Left lung (tissue), 10 donors: ENCODE data around the gene KRTAP6-2. TPM values are rescaled to one million over a fixed set of nuclear protein-coding genes. Genes with fewer than 3 reads are reported as not detected.

Experiments used
- ATAC-seq: fragments of 200-7000 bp; cut with Tn5 transposase; one replicate; pipeline ENCODE4 v1.9.1; 2020; ENCODE audit warnings: moderate library complexity
- DNase-seq, 4 donors: peaks; one replicate each; pipeline ENCODE4 v3.0.0-alpha.2; 2013 to 2020
- H3K27ac ChIP-seq, 2 donors: fragments of 200-600 bp; sonication (generic) in 1 of 2; one replicate each; pipeline versions ENCODE4 v1.5.0 to v1.8.0; 2020 to 2021
- H3K27me3 ChIP-seq, 2 donors: fragments of 200-600 bp; sonication (generic) in 1 of 2; one replicate each; pipeline versions ENCODE4 v1.5.0 to v1.8.0; 2020 to 2021
- H3K36me3 ChIP-seq, 2 donors: fragments of 200-600 bp; sonication (generic) in 1 of 2; one replicate each; pipeline versions ENCODE4 v1.5.0 to v1.8.0; 2020 to 2021
- H3K4me1 ChIP-seq, 2 donors: fragments of 200-600 bp; one replicate each; pipeline ENCODE4 v1.8.0; 2021
- H3K4me3 ChIP-seq, 2 donors: fragments of 200-600 bp; sonication (generic) in 1 of 2; one replicate each; pipeline versions ENCODE4 v1.5.0 to v1.8.0; 2020 to 2021; ENCODE audit warnings: mild to moderate bottlenecking in 1 of 2
- H3K9me3 ChIP-seq, 2 donors: fragments of 200-600 bp; sonication (generic) in 1 of 2; one replicate each; pipeline versions ENCODE4 v1.5.0 to v1.8.0; 2020 to 2021
- CTCF ChIP-seq, 2 donors: fragments of 200-600 bp; sonication (generic) in 1 of 2; IDR thresholded peaks; one replicate each; pipeline versions ENCODE4 v1.5.0 to v1.8.0; 2021; ENCODE audit warnings: antibody characterized with exemption in 2 of 2
- intact Hi-C, 2 donors: fragments of 100-400 bp; cut with DNase I; formaldehyde crosslinking; loops; one replicate each; pipeline versions ENCODE4 v1.11.2 to v1.14.2; 2022
- polyA plus RNA-seq, 6 donors: library from polyadenylated mRNA; unstranded; fragments of 120-200 nt; gene quantifications; one replicate each; pipeline ENCODE4 v1.2.1, GENCODE V29; 2013; ENCODE audit not compliant: insufficient read length in 6 of 6
- total RNA-seq, 2 donors: library from RNA; stranded (reverse); fragmentation: NEBNext Ultra II Directional; extraction: Animal tissue kit (Norgen Biotek cat#: 25700); gene quantifications; one replicate each; pipeline ENCODE4 v1.2.1, GENCODE V29; 2021
- donor health status: DM: no; HTN: yes; CAD: no.
- donor health status: DM: no; HTN: no; CAD: no.

The KRTAP6-2 gene
- total and polyA plus RNA-seq, 8 donors, result not detected

GRCh38 chr21:30629200-30629599 lies 30.5 kb upstream of the KRTAP6-2 start:
- H3K4me3 ChIP-seq, result no peak overlapping the region
- TF ChIP-seq CTCF (IDR thresholded peaks at IDR 0.05), result no peak
- no peak for DNase-seq
- H3K36me3 ChIP-seq, result no peaks in the 10 kb centered on the region
- peaks cover 0 to 17% of the 10 kb centered on the region in 2 donors for H3K9me3 ChIP-seq
- no peaks in the 10 kb centered on the region for H3K27me3 ChIP-seq
- no peaks in the 10 kb centered on the region for H3K4me1 ChIP-seq
- intact Hi-C loops, result no loop called here
- ATAC-seq, result no peak
- H3K27ac ChIP-seq, result no peak overlapping the region

- ATAC-seq (no peak), DNase-seq (no peak)
- Histone ChIP-seq H3K9me3 (peaks cover 0 to 15% of the 10 kb centered on the region in 2 donors), H3K27me3 (no peaks in the 10 kb centered on the region), H3K4me1 (no peaks in the 10 kb centered on the region), H3K4me3 (no peak overlapping the region), H3K27ac (no peak overlapping the region), H3K36me3 (no peaks in the 10 kb centered on the region)
- intact Hi-C loops, result no loop called here
- no peak for TF ChIP-seq CTCF (IDR thresholded peaks at IDR 0.05)
These were observed 29.4 kb upstream of the KRTAP6-2 start for GRCh38 chr21:30628109-30628508.

- H3K9me3 ChIP-seq, result peaks cover 0 to 15% of the 10 kb centered on the region in 2 donors
- peak in 1 of 4 donors; percentile 34 for DNase-seq
- H3K27me3 ChIP-seq, result no peaks in the 10 kb centered on the region
- ATAC-seq, result no peak
- TF ChIP-seq CTCF (IDR thresholded peaks at IDR 0.05), result no peak
- H3K4me1 ChIP-seq, result no peaks in the 10 kb centered on the region
- intact Hi-C loops, result no loop called here
- no peak overlapping the region for H3K4me3 ChIP-seq
- H3K27ac ChIP-seq, result no peak overlapping the region
- H3K36me3 ChIP-seq, result no peaks in the 10 kb centered on the region
These were observed 26.9 kb upstream of the KRTAP6-2 start for GRCh38 chr21:30625449-30626165.

GRCh38 chr21:30623362-30623761 lies 24.7 kb upstream of the KRTAP6-2 start:
- DNase-seq, result no peak
- no peak for TF ChIP-seq CTCF (IDR thresholded peaks at IDR 0.05)
- H3K27ac ChIP-seq, result no peak overlapping the region
- H3K27me3 ChIP-seq, result no peaks in the 10 kb centered on the region
- no peaks in the 10 kb centered on the region for H3K36me3 ChIP-seq
- intact Hi-C loops, result no loop called here
- no peak for ATAC-seq
- no peaks in the 10 kb centered on the region for H3K4me1 ChIP-seq
- H3K9me3 ChIP-seq, result peaks cover 0 to 15% of the 10 kb centered on the region in 2 donors
- H3K4me3 ChIP-seq, result no peak overlapping the region

- intact Hi-C loops, result no loop called here
- TF ChIP-seq CTCF (IDR thresholded peaks at IDR 0.05), result no peak
- no peaks in the 10 kb centered on the region for H3K27me3 ChIP-seq
These were observed 21.8 kb upstream of the KRTAP6-2 start, which contains the start of gene KRTAP20-4 for GRCh38 chr21:30620522-30620921. KRTAP20-4 (plus strand) TSS chr21:30620627.

More at GRCh38 chr21:30620522-30620921, 21.8 kb upstream of the KRTAP6-2 start, which contains the start of gene KRTAP20-4:
- H3K9me3 ChIP-seq, result peaks cover 0 to 11% of the 10 kb centered on the region in 2 donors
- H3K4me3 ChIP-seq, result no peak within 1 kb of the TSS
- no peak for ATAC-seq
- DNase-seq, result no peak
- H3K36me3 ChIP-seq, result no peaks in the 10 kb centered on the region
- H3K4me1 ChIP-seq, result no peaks in the 10 kb centered on the region
- no peak within 1 kb of the TSS for H3K27ac ChIP-seq
